Dermis blood vessel endothelial cell (primary cell): ENCODE measurements around the gene NDUFAF5. TPM values are rescaled to one million over a fixed set of nuclear protein-coding genes. Genes with fewer than 3 reads are reported as not detected.

ENCODE experiments used
- DNase-seq: peaks from one replicate; pipeline ENCODE4 v3.0.0; 2010
- total RNA-seq: library from RNA; depleted of rRNA; stranded (reverse); fragments of >200 nt; gene quantifications from 2 replicates; pipeline ENCODE4 v1.2.3, GENCODE V29; 2014

Gene NDUFAF5
- total RNA-seq, 1 donor from 2014 or later = 17.7 TPM

DNA sequence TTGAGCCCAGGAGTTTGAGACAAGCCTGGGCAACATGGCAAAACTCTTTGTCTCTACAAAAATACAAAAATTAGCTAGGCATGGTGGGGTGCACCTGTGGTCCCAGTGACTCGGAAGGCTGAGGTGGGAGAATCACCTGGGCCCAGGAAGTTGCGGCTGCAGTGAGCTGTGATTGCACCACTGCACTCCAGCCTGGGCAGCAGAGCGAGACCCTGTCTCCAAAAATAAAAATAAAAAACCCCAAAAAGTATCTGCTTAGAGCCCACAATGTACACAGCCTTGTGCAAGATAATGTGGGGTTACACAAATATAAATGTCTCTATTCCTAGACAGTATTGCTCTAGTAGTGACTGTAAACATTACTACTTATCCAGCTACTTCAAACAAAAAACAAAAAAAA, 6.0 kb upstream of the NDUFAF5 start:
- no peak for DNase-seq

DNA sequence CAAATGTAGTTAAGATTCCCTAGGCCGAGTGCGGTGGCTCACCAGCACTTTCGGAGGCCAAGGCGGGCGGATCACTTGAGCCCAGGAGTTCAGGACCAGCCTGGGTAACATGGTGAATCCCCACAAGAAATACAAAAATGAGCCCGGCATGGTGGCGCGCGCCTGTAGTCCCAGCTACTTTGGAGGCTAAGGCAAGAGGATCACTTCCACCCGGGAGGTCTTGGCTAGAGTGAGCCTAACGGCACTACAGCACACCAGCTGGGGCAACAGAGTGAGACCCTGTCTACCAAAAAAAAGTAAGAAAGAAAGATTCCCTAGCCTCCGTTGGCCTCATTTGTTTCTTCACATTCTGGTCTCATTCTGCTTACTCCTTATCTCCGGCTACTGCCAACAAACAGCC, 1.3 kb upstream of the NDUFAF5 start:
- no peak for DNase-seq

DNA sequence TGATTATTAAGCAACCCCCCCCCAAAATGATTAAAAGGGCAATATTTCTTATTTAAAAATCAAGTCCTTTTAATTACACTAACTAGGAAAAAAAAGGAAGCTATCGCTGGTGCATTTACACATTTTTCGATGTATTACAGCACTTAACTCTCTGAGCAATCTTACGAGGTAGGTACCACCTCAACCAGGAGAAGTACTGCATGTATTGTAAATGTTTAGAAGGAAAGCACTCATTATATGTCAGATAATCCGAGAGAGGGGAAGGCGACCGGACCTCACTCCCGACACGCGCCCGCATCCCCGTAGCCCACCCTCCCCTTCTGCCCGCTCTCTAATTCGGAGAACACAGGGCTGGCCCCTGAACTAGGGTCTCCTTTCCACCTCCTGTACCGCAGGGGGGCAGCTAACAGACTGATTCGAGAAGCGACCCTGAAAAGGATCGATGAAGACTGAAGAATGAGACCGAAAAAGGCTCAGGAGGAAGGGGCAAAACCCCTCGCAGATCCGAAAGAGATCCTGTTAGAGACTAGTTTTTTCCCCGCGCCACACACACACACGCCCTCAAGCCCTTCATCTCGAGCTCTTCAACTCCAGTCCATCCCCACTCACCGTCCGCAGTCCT, 446 bp upstream of the NDUFAF5 start:
- no peak for DNase-seq

DNA sequence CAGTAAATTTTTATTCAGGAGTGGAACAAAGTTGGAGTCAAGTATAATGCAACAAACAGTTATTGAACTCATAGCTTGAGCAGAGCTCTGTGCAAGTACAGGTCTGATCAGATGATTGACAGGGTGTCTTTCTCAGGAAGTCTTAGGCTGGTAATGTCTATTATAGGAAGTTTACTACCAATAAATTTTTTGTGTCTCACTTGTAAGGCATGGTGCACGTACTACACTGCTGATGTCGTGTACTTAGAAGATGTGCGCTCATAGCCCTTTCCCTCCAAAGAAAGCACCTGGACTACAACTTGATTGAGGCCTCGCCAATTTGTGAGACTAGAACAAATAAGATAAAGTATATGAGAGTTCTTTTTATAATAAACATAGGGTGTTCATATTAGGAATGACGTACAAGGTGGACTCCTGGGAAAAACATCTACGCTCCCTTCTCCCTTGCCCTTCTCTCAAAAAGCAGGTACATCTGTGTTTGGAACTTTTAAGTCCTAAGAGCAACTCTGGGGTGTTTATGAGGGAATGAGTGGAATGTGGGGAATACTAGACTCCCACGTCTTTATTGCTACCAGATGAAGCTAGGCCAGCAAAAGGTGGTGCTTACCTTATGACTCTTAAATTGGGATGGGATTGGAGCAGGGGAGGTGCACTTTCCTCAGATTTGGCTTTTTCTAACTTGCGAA, 1.5 kb downstream of the NDUFAF5 start:
- DNase-seq = no peak

DNA sequence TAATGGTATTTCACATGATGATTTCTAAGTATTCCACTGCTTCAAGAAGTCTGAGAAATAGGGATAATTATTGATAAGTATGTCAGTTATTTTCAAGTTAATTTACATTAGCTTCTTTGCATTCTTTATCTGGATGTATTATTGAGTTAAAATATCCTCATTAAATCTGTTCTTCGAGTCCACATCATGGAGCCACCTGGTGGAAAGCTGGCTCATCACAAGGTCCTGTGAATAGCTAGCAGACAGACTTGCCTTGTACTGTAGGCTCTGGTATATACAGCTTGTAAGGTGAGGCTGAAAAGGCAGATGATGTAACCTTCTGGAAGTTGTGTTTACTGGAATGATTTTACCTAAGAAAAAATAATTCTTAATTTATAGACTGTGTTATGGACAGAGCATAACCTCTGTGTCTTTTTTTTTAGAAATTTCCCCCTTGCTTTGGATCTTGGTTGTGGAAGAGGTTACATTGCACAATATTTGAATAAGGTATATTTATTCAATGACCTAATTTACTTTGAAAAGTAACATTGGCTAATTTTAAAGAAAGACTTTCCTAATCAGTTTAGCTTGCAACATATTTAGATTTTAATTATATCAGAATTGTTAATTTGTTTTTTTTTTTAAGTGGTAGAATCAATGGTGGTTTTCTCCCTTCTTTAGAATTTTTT, 3.5 kb downstream of the NDUFAF5 start:
- peak; percentile 82 for DNase-seq

DNA sequence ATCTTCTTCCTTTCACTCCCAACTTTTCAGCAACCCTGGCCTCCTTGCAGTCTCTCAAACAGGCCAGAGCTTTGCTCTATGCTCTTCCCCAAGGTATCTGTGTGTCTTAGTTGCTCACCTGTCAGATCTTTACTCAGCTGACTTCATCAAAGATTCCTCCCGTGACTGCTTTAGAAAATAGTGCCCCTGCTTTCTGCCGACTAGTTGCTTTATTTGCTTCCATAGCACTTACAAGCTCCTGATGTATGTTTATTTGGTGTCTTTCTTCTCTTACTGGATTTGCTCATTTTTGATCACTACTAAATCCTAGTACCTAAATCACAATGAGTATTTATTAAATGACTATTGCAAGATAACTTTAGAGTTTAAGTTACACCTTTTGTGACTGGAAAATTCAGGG, 5.9 kb downstream of the NDUFAF5 start:
- DNase-seq = no peak

DNA sequence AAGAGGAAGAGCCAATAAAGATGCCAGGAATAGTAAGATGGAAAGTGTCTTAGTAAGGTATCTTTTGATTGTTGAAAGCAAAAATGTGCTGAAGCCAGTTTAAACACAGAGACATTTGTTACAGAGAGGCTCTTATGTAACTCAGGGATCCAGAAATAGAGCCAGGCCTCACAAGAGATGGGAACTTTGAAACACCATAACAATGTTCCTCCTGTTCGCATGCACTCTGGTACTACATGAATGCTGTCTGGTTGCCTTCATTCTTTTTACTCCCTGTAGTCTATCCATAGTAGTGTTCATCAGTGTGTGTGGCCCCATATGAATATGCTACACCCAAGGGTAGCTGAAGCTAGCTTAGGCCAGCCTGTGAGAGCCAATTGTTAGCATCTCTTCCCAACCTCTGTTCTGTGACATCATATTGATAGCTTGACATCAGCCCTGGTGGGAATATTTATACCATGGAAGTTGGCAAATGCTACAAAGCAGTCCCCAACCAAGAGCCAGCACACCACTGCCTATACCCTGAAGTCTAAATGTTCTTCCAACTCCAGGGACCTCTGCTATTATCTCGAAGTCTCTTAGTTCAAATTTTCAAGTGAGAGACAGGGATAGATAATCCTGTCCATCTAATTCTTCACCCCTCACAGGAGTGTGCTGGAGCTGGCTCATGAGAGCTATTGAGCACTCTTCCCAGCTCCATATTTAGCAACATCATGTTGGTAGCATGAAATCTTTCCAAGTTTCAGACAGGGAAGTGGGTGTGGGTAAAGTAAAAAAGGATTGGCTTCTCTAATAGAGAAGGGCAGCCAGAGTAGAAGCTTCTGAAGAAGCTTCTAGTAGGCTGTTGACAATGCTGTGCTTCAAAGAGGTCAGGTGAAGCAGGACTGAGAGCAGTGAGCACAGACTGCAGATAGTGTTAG, 7.0 kb downstream of the NDUFAF5 start:
- no peak for DNase-seq

DNA sequence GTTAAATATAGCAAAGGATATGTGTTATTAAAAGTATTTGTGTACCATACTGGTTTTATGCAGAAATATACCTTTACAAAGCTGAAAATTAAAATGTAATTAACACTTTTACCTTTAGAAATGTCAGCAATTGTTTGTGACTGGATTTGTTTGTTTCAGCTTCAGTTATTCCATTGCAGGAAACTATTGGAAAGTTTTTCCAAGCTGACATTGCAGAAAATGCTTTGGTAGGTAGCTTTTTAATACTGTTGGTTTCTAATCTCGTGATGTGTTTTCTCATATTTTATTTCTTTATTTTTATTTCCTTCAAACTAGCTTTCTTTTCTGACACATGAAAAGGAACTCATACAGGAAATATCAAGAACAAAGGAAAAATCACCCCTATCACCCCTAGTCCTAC, 8.2 kb downstream of the NDUFAF5 start:
- DNase-seq = no peak

DNA sequence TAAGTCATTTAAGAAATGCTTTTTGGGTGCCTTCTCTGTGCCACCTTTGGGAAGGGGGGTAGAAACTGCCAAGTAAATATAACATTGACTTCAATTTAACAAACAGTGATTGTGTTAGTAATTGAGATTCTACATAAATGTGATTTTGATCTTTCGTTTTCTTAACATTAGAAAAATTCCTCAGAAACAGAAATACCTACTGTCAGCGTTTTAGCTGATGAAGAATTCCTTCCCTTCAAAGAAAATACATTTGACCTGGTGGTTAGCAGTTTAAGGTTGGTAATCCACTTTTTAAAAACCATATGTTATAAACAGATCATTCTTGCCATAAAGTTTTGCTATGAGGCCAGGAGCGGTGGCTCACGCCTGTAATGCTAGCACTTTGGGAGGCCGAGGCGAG, 9.8 kb downstream of the NDUFAF5 start:
- DNase-seq = no peak

DNA sequence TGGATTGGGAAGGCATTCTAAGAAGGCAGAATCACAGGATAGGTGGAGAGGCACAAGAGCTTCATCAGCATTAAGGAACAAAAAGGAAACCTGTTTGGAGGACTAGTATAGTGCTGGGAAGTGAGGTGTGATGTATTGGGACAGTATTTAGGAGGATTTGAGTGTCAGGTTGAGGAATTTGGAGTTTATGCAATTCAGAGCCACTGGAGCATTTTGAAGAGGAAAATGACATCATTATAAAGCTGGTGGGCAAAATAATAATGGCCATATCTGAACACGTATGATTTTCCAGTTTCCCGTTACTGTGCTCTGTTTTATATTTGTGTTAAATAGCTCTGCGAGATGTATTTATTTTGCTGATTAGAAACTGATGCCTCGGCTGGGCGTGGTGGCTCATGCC, 14.2 kb downstream of the NDUFAF5 start:
- DNase-seq = no peak

DNA sequence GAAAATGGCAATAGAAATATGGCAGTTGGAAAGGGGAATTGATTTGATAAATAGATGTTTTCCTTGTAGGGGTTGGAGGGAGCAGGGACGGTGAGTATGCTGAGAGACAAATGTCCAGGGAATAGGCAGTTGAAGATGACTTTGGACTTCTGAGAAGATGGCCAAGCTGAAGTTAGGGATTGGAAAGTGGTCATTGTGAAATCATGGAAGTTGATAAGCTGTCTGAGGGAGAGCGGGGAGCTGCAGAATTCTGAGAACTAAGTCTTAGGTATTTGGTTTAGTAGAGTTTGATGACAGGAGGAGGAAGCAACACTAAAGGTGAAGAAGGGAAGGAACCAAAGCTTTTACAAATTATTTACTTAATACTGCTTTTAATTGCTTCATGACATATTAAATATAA, 15.1 kb downstream of the NDUFAF5 start:
- no peak for DNase-seq

DNA sequence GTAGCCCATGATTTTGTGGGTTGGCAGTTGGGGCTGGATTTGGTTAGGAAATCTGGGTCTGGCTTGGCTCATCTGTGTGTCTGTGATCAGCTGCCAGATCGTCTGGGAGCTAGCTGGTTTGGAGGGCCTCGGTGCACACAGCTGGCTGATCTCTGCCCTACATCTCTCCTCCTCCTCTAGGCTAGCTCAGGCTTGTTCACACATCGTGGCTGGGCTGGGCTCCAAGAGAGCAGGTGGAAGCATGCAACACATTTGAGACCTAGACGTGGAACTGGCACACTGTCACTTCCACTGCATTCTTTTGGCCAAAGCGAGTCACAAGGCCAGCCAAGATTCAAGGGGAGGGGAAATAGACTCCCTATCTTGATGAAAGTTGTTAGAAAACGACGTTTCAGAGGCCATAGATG, 15.9 kb downstream of the NDUFAF5 start:
- DNase-seq = peak; percentile 82

DNA sequence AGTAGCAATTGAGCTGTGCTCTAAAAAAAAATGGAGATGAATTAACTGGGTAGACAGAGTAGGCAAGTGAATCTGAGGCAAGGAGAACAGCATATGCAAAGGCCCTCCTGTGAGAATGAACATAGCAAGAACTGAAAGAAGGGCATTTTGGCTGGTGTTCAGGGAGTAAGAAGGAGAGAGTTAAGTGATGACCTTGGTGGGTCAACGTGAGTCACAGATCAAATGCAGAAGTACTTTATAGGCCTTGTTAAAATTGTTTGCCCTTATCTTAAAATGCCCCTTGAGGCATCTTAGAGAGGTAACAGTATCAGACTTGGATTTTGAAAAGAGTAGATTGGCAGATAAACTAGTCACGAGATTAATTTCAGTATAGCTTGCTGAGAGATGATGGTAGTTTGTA, 24.5 kb downstream of the NDUFAF5 start:
- no peak for DNase-seq

DNA sequence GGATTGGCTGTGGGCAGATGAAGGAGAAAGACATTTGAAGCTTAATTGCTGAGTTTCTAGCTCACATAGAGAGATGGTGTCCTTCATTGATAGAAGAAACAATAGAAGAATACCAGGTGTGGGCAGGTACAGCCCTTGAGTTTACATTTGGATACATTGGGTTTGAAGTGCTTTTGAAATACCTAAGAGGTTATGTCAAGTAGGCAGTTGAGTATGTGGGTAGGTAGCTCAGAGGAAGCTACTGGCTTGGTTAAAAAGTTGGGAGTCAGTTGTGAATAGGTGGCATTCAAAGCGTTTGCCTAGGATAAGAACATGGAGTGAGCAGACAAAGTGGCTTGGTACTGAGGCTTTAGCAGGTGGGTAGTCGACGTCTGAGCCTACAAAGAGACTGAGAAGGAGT, 25.0 kb downstream of the NDUFAF5 start:
- DNase-seq = no peak

DNA sequence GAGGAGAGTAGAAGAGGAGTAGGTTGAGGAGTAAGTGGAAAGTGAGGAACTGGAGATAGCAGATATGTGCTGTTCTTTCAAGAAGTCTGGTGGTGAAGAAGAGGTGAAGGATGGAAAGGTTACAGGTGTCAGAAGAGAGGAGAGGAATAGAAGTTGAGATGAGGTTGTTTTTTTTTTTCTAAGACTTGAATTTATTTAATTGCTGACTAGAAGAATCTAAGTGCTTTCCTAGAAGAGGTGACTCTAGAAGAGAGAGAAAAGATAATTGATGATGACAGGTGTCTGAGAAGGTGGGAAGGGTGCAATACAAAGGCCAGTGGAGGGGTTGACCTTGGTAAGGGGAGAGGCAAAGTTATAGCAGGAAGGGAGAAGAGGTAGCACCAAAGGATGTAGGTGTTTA, 25.6 kb downstream of the NDUFAF5 start:
- DNase-seq = no peak

DNA sequence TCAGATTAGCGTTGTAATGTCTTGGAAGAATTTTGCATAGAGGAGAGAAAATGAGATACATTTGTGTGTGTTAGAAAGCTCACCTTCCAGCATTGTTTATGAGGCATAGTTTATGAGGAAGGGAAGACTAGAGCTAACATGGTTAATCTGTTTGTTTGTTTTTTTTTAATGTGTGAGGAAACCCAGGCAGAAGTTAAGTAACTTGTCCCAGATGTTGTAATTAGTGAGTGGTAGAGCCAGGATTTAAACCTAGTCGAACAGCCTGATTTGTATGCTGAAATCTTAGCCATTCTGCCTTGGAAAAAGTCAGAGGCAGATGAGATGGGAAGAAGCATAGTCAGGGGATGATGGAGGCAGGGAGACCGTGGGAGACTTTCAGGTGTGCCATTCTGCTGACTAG, 29.1 kb downstream of the NDUFAF5 start:
- DNase-seq = no peak

DNA sequence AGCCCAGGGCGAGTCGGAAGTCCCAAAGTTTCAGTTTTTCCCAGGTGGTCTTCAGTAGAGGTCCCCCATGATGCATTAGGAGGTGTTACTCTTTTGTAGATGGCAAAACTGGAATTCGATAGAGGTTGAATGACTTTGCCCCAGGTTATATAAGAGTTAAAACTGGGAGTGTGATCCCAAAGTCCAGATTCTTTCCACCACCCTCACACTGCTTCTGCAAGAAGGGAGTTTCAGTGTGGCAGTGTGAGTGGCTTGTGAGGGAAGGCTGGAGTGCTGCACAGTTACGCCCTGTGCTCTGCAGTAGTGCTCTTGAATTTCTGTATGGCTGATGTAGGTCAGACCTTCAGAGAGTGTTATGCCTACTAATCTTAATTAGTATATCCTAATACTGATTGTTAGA, 29.8 kb downstream of the NDUFAF5 start:
- no peak for DNase-seq

DNA sequence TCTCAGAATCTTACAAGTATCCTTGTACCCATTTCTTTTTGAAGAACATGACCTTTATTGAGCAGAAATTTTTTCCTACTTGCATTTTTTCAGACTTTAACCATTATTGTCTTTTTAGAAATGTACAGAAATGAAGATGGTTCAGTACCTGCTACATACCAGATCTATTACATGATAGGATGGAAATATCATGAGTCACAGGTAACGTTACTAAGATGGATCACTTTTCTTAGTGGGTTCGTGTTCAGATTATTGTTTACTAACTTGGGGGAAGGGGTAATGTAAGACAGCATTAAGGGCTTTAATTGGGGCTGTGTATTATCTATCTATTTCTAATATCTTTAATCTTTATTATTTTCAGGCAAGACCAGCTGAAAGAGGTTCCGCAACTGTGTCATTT, 31.9 kb downstream of the NDUFAF5 start:
- DNase-seq = no peak

DNA sequence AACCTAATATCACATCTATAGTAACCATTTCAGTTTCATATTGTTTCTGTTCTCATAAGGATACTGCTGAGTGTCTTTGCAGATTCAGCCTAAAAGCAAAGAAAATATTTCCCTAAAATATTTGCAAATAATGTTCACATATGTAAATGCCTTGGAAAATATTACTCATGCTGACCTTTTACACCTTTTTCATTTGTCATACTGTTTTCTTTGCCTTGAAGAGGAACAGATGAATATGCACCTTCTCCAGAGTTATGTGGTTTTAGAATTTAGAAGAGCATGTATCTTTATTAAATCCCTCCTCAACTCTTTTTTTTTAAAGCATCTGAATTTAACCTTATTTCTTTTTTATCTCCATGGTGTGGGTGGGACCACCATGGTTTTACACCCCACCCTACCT, 32.5 kb downstream of the NDUFAF5 start:
- DNase-seq = peak; percentile 40

DNA sequence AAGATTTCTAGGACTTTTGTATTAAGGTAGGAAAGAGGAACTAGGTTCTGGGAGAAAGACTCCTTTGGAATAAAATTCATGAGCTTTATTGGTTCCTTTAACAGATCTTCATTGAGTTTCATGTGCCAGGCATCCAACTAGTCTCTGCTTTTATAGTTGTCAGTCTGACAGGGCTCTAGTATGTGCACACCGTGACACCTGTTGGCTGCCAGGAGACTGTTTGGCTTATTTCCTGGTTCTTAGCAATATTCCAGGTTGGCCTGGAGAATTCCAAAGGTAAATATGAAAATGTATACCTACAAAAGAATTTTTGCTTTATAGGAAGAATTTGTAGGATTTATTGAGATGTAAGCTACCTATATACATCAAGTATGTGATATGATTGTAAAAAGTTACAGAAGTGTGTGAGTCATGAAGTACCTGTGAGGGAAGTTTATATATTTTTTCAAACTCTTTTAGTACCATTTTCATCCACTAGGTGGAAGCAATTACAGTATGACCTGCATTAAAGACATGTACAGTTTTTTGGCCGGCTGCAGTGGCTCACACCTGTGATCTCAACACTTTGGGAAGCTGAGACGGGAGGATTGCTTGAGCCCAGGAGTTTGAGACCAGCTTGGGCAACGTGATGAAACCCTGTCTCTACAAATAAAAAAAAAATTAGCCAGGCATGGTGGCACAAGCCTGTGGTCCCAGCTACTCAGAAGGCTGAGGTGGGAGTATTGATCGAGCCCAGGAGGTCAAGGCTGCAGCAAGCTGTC, 35.2 kb downstream of the NDUFAF5 start:
- DNase-seq = peak; percentile 72

DNA sequence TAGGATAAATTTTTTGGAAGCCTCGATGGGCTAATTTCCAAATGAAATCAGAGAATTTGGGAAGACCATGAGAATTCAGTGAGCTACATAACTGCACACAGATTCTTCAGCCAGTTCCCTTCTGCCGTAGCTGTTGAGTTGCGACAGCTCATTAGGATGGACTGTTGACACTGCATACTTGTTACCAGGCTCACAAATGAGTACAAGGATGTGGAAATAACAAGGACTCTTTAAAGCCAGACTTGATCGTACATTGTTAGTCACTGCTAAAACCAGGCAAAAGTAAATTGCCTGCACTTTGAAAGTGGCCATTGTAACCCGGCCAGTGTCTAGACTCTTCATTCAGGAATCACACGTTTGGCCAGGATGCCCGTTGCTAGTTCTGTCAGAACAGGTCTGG, 37.0 kb downstream of the NDUFAF5 start:
- no peak for DNase-seq

DNA sequence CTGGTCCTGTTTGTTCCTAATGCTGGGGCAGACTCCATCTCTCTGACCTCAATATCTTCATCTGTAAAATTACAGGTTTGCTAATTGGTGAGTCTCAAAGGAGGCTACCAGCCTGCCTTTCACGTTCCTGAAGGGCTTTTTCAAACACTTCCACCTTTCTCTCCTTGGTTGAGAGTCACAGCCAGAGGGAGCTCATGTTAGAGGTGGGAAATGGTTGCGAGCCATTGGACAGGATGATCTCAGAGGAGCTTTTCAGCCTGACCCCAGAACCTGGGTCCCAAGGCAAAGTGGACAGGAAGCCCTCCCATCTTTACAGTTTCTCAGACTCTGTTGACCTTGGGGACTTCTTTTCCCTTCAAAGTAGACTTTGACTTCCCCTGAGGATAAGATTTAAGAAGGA, 37.6 kb downstream of the NDUFAF5 start:
- DNase-seq = no peak
